Liver (tissue), 9 donors: ENCODE measurements around the gene RTN4RL1. TPM values are rescaled to one million over a fixed set of nuclear protein-coding genes. Genes with fewer than 3 reads are reported as not detected.

Experiments
- DNase-seq: peaks from one replicate; pipeline ENCODE4 v3.0.0-alpha.2; 2017; ENCODE audit warnings: low spot score
- H3K27ac ChIP-seq, 2 donors: one replicate each; pipeline ENCODE4 v1.7.0; 2013; ENCODE audit warnings: inconsistent platforms in 2 of 2, low read length in 2 of 2, control low read depth in 1 of 2, low read depth in 1 of 2, mild to moderate bottlenecking in 1 of 2
- H3K27me3 ChIP-seq, 4 donors: one replicate each; pipeline versions ENCODE4 v1.6.1 to v1.7.0; 2013; ENCODE audit warnings: low read length in 3 of 4, inconsistent platforms in 1 of 4, mild to moderate bottlenecking in 1 of 4, moderate library complexity in 1 of 4; ENCODE audit not compliant: control insufficient read depth in 4 of 4, insufficient read depth in 4 of 4
- H3K36me3 ChIP-seq, 4 donors: one replicate each; pipeline versions ENCODE4 v1.6.1 to v1.7.0; 2013; ENCODE audit warnings: low read length in 3 of 4, mild to moderate bottlenecking in 3 of 4, low read depth in 1 of 4, moderate library complexity in 1 of 4; ENCODE audit not compliant: control insufficient read depth in 4 of 4, insufficient read depth in 3 of 4
- H3K4me1 ChIP-seq, 4 donors: one replicate each; pipeline versions ENCODE4 v1.6.1 to v1.7.0; 2013; ENCODE audit warnings: low read length in 3 of 4, mild to moderate bottlenecking in 3 of 4, moderate library complexity in 1 of 4; ENCODE audit not compliant: control insufficient read depth in 4 of 4, insufficient read depth in 4 of 4
- H3K4me3 ChIP-seq, 3 donors: one replicate each; pipeline versions ENCODE4 v1.6.1 to v1.7.0; 2013; ENCODE audit warnings: low read length in 3 of 3, control low read depth in 1 of 3, low read depth in 1 of 3, mild to moderate bottlenecking in 1 of 3
- H3K9ac ChIP-seq, 2 donors: one replicate each; pipeline ENCODE4 v1.7.0; 2013; ENCODE audit warnings: low read length in 2 of 2, mild to moderate bottlenecking in 2 of 2, moderate library complexity in 2 of 2, control low read depth in 1 of 2, low read depth in 1 of 2
- H3K9me3 ChIP-seq, 4 donors: one replicate each; pipeline versions ENCODE4 v1.6.1 to v1.7.0; 2013; ENCODE audit warnings: low read length in 3 of 4; ENCODE audit not compliant: control insufficient read depth in 4 of 4
- FOXA2 ChIP-seq: IDR thresholded peaks from 2 replicates; pipeline ENCODE4 v1.6.1; 2016; ENCODE audit warnings: antibody characterized with exemption
- GABPA ChIP-seq, 2 donors: IDR thresholded peaks in 1 of 2; conservative IDR thresholded peaks in 1 of 2; 2 replicates each; pipeline ENCODE4 v1.6.1; 2016; ENCODE audit warnings: antibody characterized with exemption in 2 of 2, mild to moderate bottlenecking in 1 of 2, moderate library complexity in 1 of 2
- HNF4G ChIP-seq: IDR thresholded peaks from 2 replicates; pipeline ENCODE4 v1.6.1; 2016; ENCODE audit warnings: antibody characterized with exemption
- JUND ChIP-seq, 2 donors: IDR thresholded peaks; 2 replicates each; pipeline ENCODE4 v1.6.1; 2016; ENCODE audit warnings: antibody characterized with exemption in 2 of 2
- MAX ChIP-seq: IDR thresholded peaks from 2 replicates; pipeline ENCODE4 v1.6.1; 2016; ENCODE audit warnings: antibody characterized with exemption
- NR2F2 ChIP-seq: IDR thresholded peaks from 2 replicates; pipeline ENCODE4 v1.6.1; 2016; ENCODE audit warnings: antibody characterized with exemption
- RAD21 ChIP-seq, 2 donors: IDR thresholded peaks; 2 replicates each; pipeline ENCODE4 v1.6.1; 2016; ENCODE audit warnings: antibody characterized with exemption in 2 of 2, mild to moderate bottlenecking in 2 of 2
- REST ChIP-seq: IDR thresholded peaks from 2 replicates; pipeline ENCODE4 v1.6.1; 2016; ENCODE audit warnings: antibody characterized with exemption, mild to moderate bottlenecking
- RXRA ChIP-seq, 2 donors: IDR thresholded peaks; 2 replicates each; pipeline ENCODE4 v1.6.1; 2017 to 2018; ENCODE audit warnings: antibody characterized with exemption in 2 of 2, mild to moderate bottlenecking in 1 of 2
- TAF1 ChIP-seq: conservative IDR thresholded peaks from 2 replicates; pipeline ENCODE4 v1.6.1; 2016; ENCODE audit warnings: antibody characterized with exemption, mild to moderate bottlenecking
- YY1 ChIP-seq: IDR thresholded peaks from 2 replicates; pipeline ENCODE4 v1.6.1; 2016; ENCODE audit warnings: antibody characterized with exemption, mild to moderate bottlenecking
- ZBTB33 ChIP-seq: IDR thresholded peaks from 2 replicates; pipeline ENCODE4 v1.6.1; 2016; ENCODE audit warnings: antibody characterized with exemption
- WGBS: extraction: QIAGEN DNeasy Blood & Tissue Kit; methylation state at CpG from one replicate; pipeline ENCODE4 v1.1.7; 2013; 5-methylcytosine and 5-hydroxymethylcytosine counted together
- polyA plus RNA-seq, 2 donors: library from polyadenylated mRNA; stranded (reverse) in 1 of 2; unstranded in 1 of 2; fragments of 200-250 nt in 1 of 2; fragments of >200 nt in 1 of 2; fragmentation: Nextera tagmentation in 1 of 2; extraction: Ambion mirVana in 1 of 2; gene quantifications; one replicate each; pipeline versions ENCODE4 v1.2.1 to v1.2.3, GENCODE V29; 2013 to 2015
- total RNA-seq, 2 donors: library from RNA; depleted of rRNA; stranded (reverse); fragments of >200 nt; gene quantifications; one replicate each; pipeline ENCODE4 v1.2.3, GENCODE V29; 2014
- donor health status: healthy.
- donor health status: healthy.
- donor health status: healthy.
- donor health status: healthy.
- donor health status: healthy.

Gene RTN4RL1
- total and polyA plus RNA-seq, 4 donors: 0.04 to 5.4 (median 1.2) TPM

GRCh38 chr17:2067048-2067561 lies 42.0 kb upstream of the RTN4RL1 start:
- no peak for TF ChIP-seq ZBTB33
- peak in 1 of 2 donors; percentile 11 for TF ChIP-seq RAD21 (IDR thresholded peaks at IDR 0.05)
- no peak for TF ChIP-seq REST
- TF ChIP-seq MAX: peak; percentile 5
- no peak overlapping the region for H3K9ac ChIP-seq
- H3K4me3 ChIP-seq: no peak overlapping the region
- H3K4me1 ChIP-seq: peaks cover 12 to 54% (median 27%) of the 10 kb centered on the region in 4 donors
- 66% methylated on average over 14 of the region's 14 CpGs for WGBS
- peak overlapping the region; percentile 22 to 60 for H3K27ac ChIP-seq
- H3K9me3 ChIP-seq: no peaks in the 10 kb centered on the region
- H3K36me3 ChIP-seq: peaks cover 2 to 9% (median 4%) of the 10 kb centered on the region in 4 donors
- no peak for DNase-seq
- H3K27me3 ChIP-seq: no peaks in the 10 kb centered on the region

GRCh38 chr17:2065949-2066400 lies 40.8 kb upstream of the RTN4RL1 start:
- H3K27ac ChIP-seq: peak overlapping the region; percentile 22 to 60
- no peak for DNase-seq
- H3K27me3 ChIP-seq: no peaks in the 10 kb centered on the region
- H3K9me3 ChIP-seq: no peaks in the 10 kb centered on the region
- TF ChIP-seq FOXA2 (no peak), HNF4G (no peak), NR2F2 (no peak), YY1 (no peak), RXRA (IDR thresholded peaks at IDR 0.05) (no peak), RAD21 (IDR thresholded peaks at IDR 0.05) (no peak), GABPA (IDR thresholded peaks at IDR 0.05 in 1 of 2, conservative IDR thresholded peaks at IDR 0.05 in 1 of 2) (no peak), TAF1 (no peak), JUND (IDR thresholded peaks at IDR 0.05) (no peak)
- WGBS: 80% methylated on average over 10 of the region's 10 CpGs
- peaks cover 2 to 10% (median 4%) of the 10 kb centered on the region in 4 donors for H3K36me3 ChIP-seq
- no peak overlapping the region for H3K4me3 ChIP-seq
- H3K9ac ChIP-seq: no peak overlapping the region
- peaks cover 11 to 46% (median 26%) of the 10 kb centered on the region in 4 donors for H3K4me1 ChIP-seq
